ENCODE data around the gene SZT2.
"Not testable (repeated sequence)": the region's sequence is repeated elsewhere in the genome, so short reads cannot be mapped to it uniquely, and the experiment has no call there.

The SZT2 gene

GRCh38 chr1:43492826-43493225 lies 103.1 kb downstream of the SZT2 start:
- no peak for DNase-seq (ENCODE audit: low read depth)

- DNase-seq (ENCODE audit: low read depth): no peak
These were observed 104.2 kb downstream of the SZT2 start for GRCh38 chr1:43493661-43494450.

- no peak for DNase-seq (ENCODE audit: low read depth)
These were observed 105.5 kb downstream of the SZT2 start for GRCh38 chr1:43495204-43495603.

GRCh38 chr1:43499898-43500297 lies 110.2 kb downstream of the SZT2 start:
- no peak for DNase-seq (ENCODE audit: low read depth)

DNA sequence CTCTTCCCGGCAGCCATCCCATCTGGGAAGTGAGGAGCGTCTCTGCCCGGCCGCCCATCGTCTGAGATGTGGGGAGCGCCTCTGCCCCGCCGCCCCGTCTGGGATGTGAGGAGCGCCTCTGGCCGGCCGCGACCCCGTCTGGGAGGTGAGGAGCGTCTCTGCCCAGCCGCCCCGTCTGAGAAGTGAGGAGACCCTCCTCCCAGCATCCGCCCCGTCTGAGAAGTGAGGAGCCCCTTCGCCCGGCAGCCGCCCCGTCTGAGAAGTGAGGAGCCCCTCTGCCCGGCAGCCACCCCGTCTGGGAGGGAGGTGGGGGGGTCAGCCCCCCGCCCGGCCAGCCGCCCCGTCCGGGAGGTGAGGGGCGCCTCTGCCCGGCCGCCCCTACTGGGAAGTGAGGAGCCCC lies 112.1 kb downstream of the SZT2 start:
- DNase-seq (ENCODE audit: low read depth): not testable (repeated sequence)

GRCh38 chr1:43503534-43503933 lies 113.8 kb downstream of the SZT2 start:
- no peak for DNase-seq (ENCODE audit: low read depth)
